ENCODE data around the gene TMEM143.
"Not testable (repeated sequence)": the region's sequence is repeated elsewhere in the genome, so short reads cannot be mapped to it uniquely, and the experiment has no call there.

Gene TMEM143

DNA sequence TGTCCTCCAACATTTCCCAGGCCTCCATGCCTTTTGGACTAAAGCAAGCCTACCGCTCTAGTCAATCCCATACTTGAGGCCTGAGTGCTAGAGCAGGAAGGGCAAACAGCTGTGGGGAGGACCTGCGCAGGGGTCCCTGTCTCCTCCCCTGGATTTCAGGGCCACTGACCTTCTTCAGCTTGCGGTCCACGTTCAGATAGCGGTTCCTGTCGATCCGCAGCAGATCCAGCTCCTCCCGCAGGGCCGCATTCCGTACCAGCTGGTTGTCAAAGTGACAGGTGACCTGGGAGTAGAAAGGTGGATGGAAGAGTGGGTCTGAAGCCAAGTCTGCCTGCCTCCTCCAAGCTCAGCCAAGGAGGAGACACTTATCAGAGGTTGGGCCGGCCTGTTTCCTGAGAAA lies 52.4 kb downstream of the TMEM143 start:
- Mint-ChIP-seq H3K27ac (no peak overlapping the region), H3K36me3 (ENCODE audit: low read depth) (no peaks in the 10 kb centered on the region), H3K4me3 (no peak overlapping the region), H3K9me3 (no peaks in the 10 kb centered on the region), H3K27me3 (no peaks in the 10 kb centered on the region), H3K4me1 (ENCODE audit: low read depth) (no peaks in the 10 kb centered on the region)
- DNase-seq = no peak

DNA sequence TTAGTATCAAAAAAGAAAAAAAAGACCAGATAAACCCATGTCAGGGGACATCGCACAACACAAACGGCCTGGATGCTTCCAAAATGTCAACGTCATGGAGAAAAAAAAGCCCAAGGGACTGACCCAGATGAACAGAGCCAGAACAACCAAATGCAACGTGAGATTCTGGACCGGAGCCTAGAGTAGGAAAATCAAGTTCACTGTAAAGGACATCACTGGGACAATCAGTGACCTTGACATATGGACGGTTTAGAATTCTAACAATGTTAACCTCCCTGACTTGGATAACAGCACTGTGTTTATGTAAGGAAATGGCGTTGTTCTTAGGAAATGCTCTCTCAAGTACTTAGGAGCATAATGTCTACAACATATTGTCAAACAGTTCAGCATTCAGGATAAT lies 53.5 kb downstream of the TMEM143 start:
- H3K9me3 Mint-ChIP-seq = no peaks in the 10 kb centered on the region
- no peak overlapping the region for H3K27ac Mint-ChIP-seq
- no peak for DNase-seq
- H3K4me3 Mint-ChIP-seq = no peak overlapping the region
- no peaks in the 10 kb centered on the region for H3K27me3 Mint-ChIP-seq
- H3K36me3 Mint-ChIP-seq (ENCODE audit: low read depth) = no peaks in the 10 kb centered on the region
- H3K4me1 Mint-ChIP-seq (ENCODE audit: low read depth) = no peaks in the 10 kb centered on the region

GRCh38 chr19:48309731-48310130 lies 54.0 kb downstream of the TMEM143 start:
- H3K36me3 Mint-ChIP-seq (ENCODE audit: low read depth); H3K4me3 Mint-ChIP-seq; H3K27me3 Mint-ChIP-seq; H3K4me1 Mint-ChIP-seq (ENCODE audit: low read depth); H3K27ac Mint-ChIP-seq; H3K9me3 Mint-ChIP-seq; DNase-seq: not testable (repeated sequence)

- Mint-ChIP-seq H3K36me3 (ENCODE audit: low read depth) (no peaks in the 10 kb centered on the region), H3K9me3 (no peaks in the 10 kb centered on the region), H3K4me1 (ENCODE audit: low read depth) (no peaks in the 10 kb centered on the region), H3K27me3 (no peaks in the 10 kb centered on the region), H3K27ac (no peak overlapping the region), H3K4me3 (no peak overlapping the region)
- DNase-seq = no peak
These were observed 54.8 kb downstream of the TMEM143 start for GRCh38 chr19:48308631-48309586.

GRCh38 chr19:48303866-48304265 lies 59.9 kb downstream of the TMEM143 start:
- DNase-seq = no peak
- Mint-ChIP-seq H3K4me1 (ENCODE audit: low read depth) (no peaks in the 10 kb centered on the region), H3K27me3 (no peaks in the 10 kb centered on the region), H3K27ac (no peak overlapping the region), H3K9me3 (no peaks in the 10 kb centered on the region), H3K4me3 (no peak overlapping the region), H3K36me3 (ENCODE audit: low read depth) (no peaks in the 10 kb centered on the region)

- no peaks in the 10 kb centered on the region for H3K9me3 Mint-ChIP-seq
- H3K4me1 Mint-ChIP-seq (ENCODE audit: low read depth) = no peaks in the 10 kb centered on the region
- no peak overlapping the region for H3K4me3 Mint-ChIP-seq
- DNase-seq = no peak
- H3K27me3 Mint-ChIP-seq = no peaks in the 10 kb centered on the region
- H3K36me3 Mint-ChIP-seq (ENCODE audit: low read depth) = no peaks in the 10 kb centered on the region
- no peak overlapping the region for H3K27ac Mint-ChIP-seq
These were observed 60.4 kb downstream of the TMEM143 start for GRCh38 chr19:48303367-48303766.

DNA sequence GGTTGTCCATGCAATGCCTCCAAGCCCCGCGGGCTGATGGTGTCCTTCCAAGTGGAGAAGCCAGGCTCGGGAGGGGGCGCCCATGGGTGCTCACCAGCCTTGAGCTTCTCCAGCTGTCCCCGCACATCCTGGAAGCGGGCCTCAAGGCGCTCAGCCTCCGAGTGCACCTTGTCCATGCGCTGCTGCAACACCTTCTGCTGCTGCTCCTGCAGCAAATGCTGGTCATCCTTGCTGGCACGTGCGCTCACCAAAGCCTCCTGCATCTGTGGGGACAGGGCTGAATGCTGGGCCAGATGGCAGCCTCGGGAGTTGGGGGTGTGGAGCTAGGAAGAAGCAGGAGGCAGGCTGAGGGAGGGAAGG lies 61.2 kb downstream of the TMEM143 start:
- no peaks in the 10 kb centered on the region for H3K4me1 Mint-ChIP-seq (ENCODE audit: low read depth)
- H3K9me3 Mint-ChIP-seq = no peaks in the 10 kb centered on the region
- no peak for DNase-seq
- H3K27ac Mint-ChIP-seq = no peak overlapping the region
- no peak overlapping the region for H3K4me3 Mint-ChIP-seq
- no peaks in the 10 kb centered on the region for H3K27me3 Mint-ChIP-seq
- no peaks in the 10 kb centered on the region for H3K36me3 Mint-ChIP-seq (ENCODE audit: low read depth)

GRCh38 chr19:48301886-48302599 lies 61.7 kb downstream of the TMEM143 start:
- DNase-seq = no peak
- Mint-ChIP-seq H3K9me3 (no peaks in the 10 kb centered on the region), H3K36me3 (ENCODE audit: low read depth) (no peaks in the 10 kb centered on the region), H3K4me1 (ENCODE audit: low read depth) (no peaks in the 10 kb centered on the region), H3K27ac (no peak overlapping the region), H3K4me3 (no peak overlapping the region), H3K27me3 (no peaks in the 10 kb centered on the region)

DNA sequence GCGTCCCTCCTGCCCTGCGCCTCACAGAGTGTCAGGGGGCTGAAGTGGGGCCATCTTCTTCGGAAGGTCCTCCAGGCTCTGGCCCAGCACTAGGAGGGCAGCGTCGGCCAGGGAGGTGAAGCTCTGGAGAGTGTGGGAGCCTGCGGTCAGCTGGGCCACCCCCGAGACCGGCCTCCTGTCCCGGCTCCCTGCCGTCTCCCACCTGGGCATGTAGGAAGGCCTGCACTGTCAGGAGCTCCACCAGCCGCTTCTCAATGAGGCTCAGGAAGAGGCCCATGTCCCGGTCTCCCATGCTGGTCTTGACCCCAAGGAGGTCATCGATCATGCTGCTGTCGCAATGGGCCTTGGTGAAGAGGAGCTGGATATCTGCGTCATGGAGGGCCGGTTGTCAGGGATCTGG lies 65.8 kb downstream of the TMEM143 start:
- H3K36me3 Mint-ChIP-seq (ENCODE audit: low read depth) = no peaks in the 10 kb centered on the region
- no peak for DNase-seq
- H3K4me1 Mint-ChIP-seq (ENCODE audit: low read depth) = no peaks in the 10 kb centered on the region
- H3K9me3 Mint-ChIP-seq = no peaks in the 10 kb centered on the region
- H3K4me3 Mint-ChIP-seq = no peak overlapping the region
- H3K27ac Mint-ChIP-seq = no peak overlapping the region
- H3K27me3 Mint-ChIP-seq = peaks cover 2% of the 10 kb centered on the region

GRCh38 chr19:48296963-48297734 lies 66.6 kb downstream of the TMEM143 start:
- Mint-ChIP-seq H3K27me3 (peaks cover 6% of the 10 kb centered on the region), H3K27ac (no peak overlapping the region), H3K4me3 (no peak overlapping the region), H3K36me3 (ENCODE audit: low read depth) (no peaks in the 10 kb centered on the region), H3K9me3 (no peaks in the 10 kb centered on the region), H3K4me1 (ENCODE audit: low read depth) (no peaks in the 10 kb centered on the region)
- no peak for DNase-seq

- no peaks in the 10 kb centered on the region for H3K9me3 Mint-ChIP-seq
- no peak overlapping the region for H3K27ac Mint-ChIP-seq
- H3K4me3 Mint-ChIP-seq = no peak overlapping the region
- peaks cover 13% of the 10 kb centered on the region for H3K27me3 Mint-ChIP-seq
- H3K4me1 Mint-ChIP-seq (ENCODE audit: low read depth) = peaks cover 9% of the 10 kb centered on the region
- DNase-seq = no peak
- no peaks in the 10 kb centered on the region for H3K36me3 Mint-ChIP-seq (ENCODE audit: low read depth)
These were observed 68.3 kb downstream of the TMEM143 start for GRCh38 chr19:48295458-48295857.

- Mint-ChIP-seq H3K36me3 (ENCODE audit: low read depth) (no peaks in the 10 kb centered on the region), H3K27me3 (peaks cover 13% of the 10 kb centered on the region), H3K4me3 (no peak overlapping the region), H3K27ac (no peak overlapping the region), H3K4me1 (ENCODE audit: low read depth) (peaks cover 9% of the 10 kb centered on the region), H3K9me3 (no peaks in the 10 kb centered on the region)
- DNase-seq = no peak
These were observed 70.9 kb downstream of the TMEM143 start for GRCh38 chr19:48292798-48293197.

- peak overlapping the region; percentile 78 for H3K4me3 Mint-ChIP-seq
- H3K27me3 Mint-ChIP-seq = peaks cover 13% of the 10 kb centered on the region
- not testable (repeated sequence) for H3K4me1 Mint-ChIP-seq (ENCODE audit: low read depth)
These were observed 72.3 kb downstream of the TMEM143 start for GRCh38 chr19:48291489-48291815.

DNA sequence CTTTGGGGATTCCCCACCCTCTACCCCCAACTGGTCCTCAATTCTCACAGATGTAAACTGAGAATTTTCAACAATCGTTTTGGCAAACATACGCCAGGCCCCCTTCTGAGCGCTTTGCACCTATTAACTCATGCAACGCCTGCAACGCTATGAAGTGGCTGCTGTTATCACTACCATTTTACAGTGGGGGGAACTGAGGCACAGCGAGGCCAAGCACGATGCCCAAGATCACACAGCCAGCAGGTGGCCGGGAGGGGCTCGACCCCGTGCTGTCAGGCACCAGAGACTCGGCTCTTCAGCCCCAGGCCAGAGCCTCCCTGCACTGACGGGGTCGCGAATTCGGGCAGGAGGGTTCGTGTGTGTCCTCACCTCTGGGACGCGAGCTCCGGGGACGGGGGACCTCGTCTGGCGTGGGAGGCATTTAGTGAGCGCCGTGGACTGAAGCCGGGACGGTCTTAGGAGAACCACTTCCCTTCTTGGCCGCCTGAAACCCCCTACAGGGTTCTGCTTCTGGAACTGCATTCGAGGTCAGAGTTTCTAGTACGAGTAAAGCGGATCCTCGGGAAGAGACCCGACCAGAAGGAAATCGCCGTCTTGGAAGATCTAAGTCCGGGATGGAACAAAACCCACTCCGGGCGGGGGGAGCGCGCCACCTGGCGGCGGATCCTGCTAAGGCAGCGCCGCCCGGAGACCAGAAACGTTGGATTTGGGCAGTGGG lies 72.8 kb downstream of the TMEM143 start:
- peak; percentile 81 for DNase-seq
- H3K36me3 Mint-ChIP-seq (ENCODE audit: low read depth) = peaks cover 8% of the 10 kb centered on the region
- peak overlapping the region; percentile 78 for H3K4me3 Mint-ChIP-seq
- peaks cover 13% of the 10 kb centered on the region for H3K27me3 Mint-ChIP-seq
- peaks cover 9% of the 10 kb centered on the region for H3K4me1 Mint-ChIP-seq (ENCODE audit: low read depth)
- peak overlapping the region; percentile 23 for H3K27ac Mint-ChIP-seq
- H3K9me3 Mint-ChIP-seq = peaks cover 11% of the 10 kb centered on the region

More at GRCh38 chr19:48291489-48291815, 72.3 kb downstream of the TMEM143 start:
- not testable (repeated sequence) for H3K9me3 Mint-ChIP-seq; DNase-seq; H3K36me3 Mint-ChIP-seq (ENCODE audit: low read depth)
- H3K27ac Mint-ChIP-seq = peak overlapping the region; percentile 23
